ENCODE measurements around the gene SLC22A16.

DNA sequence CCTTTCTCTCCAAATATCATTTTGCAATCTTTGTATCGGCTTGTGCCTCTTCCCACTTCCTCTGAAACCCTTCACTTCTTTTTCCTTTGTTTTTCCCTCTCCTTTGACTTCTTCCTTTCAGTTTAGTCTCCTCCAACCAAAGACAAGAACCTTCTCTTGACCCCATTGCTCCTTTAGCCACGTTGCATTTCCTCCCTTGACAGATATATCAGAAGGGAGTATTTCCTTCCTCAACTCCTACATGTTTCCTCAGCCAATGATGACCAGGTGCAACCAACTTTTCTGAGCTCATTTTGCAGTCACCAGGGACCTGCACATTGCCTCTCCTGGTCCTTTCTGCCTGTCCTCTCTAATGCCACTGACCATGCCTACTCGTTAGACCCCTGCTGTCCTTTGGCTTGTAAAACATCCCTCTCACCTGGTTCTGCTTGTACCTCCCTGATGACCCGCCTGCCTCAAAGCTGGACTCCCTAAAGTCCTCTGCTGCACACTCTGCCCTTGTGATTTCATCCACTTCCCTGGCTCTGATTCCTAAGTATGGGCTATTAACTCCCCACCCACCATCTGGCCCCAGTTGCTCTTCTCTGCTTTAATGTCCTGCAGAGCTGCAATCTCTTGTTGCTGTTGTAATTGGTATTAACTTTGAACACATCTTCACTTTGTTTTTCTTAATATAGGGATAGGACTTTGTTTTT is 27.4 kb downstream of the SLC22A16 start:
- TF ChIP-seq POLR2A (IDR thresholded peaks at IDR 0.05; ENCODE audit: low read depth, low read length) (no peak), EZH2 (IDR thresholded peaks at IDR 0.05; ENCODE audit: borderline replicate concordance, low read depth, low read length, severe bottlenecking) (no peak), POLR2AphosphoS5 (IDR thresholded peaks at IDR 0.05; ENCODE audit: insufficient read depth, low read depth, low read length) (no peak), JUN (IDR thresholded peaks at IDR 0.05; ENCODE audit: borderline replicate concordance, insufficient read depth, insufficient read length, low read depth) (no peak), FOS (IDR thresholded peaks at IDR 0.05; ENCODE audit: borderline replicate concordance, insufficient read depth, low read length) (no peak), MYC (IDR thresholded peaks at IDR 0.05; ENCODE audit: low read depth, low read length) (no peak), GATA2 (IDR thresholded peaks at IDR 0.05; ENCODE audit: insufficient read depth, insufficient read length, low read depth, low read length) (no peak)
- TF ChIP-seq, protein P1, sequence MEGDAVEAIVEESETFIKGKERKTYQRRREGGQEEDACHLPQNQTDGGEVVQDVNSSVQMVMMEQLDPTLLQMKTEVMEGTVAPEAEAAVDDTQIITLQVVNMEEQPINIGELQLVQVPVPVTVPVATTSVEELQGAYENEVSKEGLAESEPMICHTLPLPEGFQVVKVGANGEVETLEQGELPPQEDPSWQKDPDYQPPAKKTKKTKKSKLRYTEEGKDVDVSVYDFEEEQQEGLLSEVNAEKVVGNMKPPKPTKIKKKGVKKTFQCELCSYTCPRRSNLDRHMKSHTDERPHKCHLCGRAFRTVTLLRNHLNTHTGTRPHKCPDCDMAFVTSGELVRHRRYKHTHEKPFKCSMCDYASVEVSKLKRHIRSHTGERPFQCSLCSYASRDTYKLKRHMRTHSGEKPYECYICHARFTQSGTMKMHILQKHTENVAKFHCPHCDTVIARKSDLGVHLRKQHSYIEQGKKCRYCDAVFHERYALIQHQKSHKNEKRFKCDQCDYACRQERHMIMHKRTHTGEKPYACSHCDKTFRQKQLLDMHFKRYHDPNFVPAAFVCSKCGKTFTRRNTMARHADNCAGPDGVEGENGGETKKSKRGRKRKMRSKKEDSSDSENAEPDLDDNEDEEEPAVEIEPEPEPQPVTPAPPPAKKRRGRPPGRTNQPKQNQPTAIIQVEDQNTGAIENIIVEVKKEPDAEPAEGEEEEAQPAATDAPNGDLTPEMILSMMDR (IDR thresholded peaks at IDR 0.05; ENCODE audit: extremely low read depth in 1 of 2, insufficient read depth in 1 of 2, low read depth in 1 of 2, low read length in 2 of 2): no peak
- TF ChIP-seq, protein P2, sequence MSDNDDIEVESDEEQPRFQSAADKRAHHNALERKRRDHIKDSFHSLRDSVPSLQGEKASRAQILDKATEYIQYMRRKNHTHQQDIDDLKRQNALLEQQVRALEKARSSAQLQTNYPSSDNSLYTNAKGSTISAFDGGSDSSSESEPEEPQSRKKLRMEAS (IDR thresholded peaks at IDR 0.05; ENCODE audit: insufficient read depth, insufficient read length): no peak
